DMS 273 treated with DMSO at 0.1 percent for 48 hours (cell line): ENCODE results near the gene SERPINB6.
"Not testable (repeated sequence)": the region's sequence is repeated elsewhere in the genome, so short reads cannot be mapped to it uniquely, and the experiment has no call there.

Experiments used
- DNase-seq: peaks from one replicate; lab custom pipeline; 2025; lab: John Stamatoyannopoulos, UW

Gene SERPINB6

GRCh38 chr6:2938632-2939083 is 32.7 kb downstream of the SERPINB6 start:
- DNase-seq, result no peak

DNA sequence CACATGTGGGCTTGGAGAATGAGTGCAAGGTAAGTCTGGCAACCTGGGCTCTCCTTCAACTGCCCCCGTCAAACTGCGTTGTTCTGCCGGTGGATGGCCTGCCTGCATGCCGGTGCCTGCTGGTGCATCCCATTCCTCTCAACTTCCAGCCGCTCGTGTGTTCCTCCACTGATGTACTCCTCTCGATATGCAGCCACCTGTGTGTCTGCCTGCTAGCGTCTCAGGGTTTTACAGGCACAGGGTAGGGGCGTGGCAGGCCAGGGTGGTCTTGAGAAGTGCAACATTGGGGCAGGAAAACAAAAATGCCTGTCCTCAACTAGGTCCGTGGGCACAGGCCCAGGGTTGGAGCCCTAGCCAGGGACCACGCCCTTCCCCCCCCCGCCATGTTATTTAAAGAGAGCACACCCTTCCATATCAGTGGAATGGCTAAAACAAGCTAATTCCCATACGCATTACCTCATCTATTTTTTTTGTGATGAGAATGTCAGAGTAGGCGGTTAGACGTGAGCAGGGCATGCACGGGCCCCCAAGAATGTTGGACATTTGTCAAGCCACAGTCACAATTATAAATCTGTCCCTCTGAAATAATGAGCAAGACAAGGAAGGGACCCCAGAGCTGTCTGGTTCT is 33.2 kb downstream of the SERPINB6 start:
- DNase-seq, result no peak

DNA sequence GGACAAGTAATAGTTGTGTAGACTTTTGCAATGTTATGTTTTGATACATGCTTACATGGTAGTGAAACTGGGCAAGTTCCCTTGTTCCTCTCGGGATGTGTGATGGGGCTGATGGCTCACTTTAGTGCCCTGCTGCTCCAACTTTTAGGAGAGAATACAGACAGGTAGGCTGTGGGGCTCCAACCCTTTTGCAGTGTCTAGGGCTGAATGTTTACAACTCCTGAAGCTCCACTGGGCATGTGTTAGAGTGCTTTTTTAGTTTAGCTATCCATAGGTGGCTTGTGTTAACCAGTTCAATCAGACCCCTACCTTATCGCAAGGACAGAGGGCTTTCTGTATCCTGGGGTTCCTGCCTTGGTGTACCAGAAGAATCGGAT is 33.8 kb downstream of the SERPINB6 start:
- DNase-seq, result no peak

DNA sequence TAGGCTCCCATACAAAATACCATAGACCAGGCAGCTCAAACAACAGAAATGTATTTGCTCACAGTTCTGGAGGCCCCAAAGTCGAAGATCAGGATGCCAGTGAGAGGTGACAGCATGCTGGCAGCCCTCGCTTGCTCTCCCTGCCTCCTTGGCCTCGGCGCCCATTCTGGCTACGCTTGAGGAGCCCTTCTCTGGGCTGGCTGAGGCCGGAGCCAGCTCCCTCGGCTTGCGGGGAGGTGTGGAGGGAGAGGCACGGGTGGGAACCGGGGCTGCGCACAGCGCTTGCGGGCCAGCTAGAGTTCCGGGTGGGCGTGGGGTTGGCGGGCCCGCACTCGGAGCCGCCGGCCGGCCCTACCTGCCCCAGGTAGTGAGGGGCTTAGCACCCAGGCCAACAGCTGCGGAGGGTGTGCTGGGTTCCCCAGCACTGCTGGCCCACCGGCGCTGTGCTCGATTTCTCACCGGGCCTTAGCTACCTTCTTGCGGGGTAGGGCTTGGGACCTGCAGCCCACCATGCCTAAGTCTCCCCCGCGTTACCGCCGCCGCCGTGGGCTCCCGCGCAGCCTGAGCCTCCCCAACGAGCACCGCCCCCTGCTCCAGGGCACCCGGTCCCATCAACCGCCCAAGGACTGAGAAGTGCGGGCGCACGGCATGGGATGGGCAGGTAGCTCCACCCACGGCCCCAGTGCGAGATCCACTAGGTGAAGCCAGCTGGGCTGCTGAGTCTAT is 35.6 kb downstream of the SERPINB6 start:
- no peak for DNase-seq

DNA sequence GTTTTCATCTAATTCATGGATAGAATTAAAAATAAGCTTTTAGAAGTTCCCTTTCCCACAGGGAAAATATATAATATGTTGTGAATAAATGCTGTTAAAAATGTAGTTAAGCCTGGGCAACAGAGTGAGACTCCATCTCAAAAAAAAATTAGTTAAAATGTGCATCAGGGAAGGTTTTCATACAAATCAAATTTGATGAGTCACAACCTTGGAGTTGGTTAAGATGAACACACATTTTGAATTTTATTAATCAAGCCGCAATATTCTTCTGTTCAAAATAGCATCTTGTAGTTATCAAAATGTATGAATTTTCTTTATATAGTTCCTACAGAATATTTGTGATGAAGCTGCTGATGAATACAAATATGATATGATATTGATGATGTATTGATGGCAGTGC is 37.3 kb downstream of the SERPINB6 start:
- DNase-seq, result no peak

GRCh38 chr6:2932911-2933310 is 38.5 kb downstream of the SERPINB6 start:
- not testable (repeated sequence) for DNase-seq

- peak; percentile 8 for DNase-seq
Observed at GRCh38 chr6:2931970-2932748, 39.2 kb downstream of the SERPINB6 start.

GRCh38 chr6:2931055-2931454 is 40.3 kb downstream of the SERPINB6 start:
- DNase-seq, result no peak

DNA sequence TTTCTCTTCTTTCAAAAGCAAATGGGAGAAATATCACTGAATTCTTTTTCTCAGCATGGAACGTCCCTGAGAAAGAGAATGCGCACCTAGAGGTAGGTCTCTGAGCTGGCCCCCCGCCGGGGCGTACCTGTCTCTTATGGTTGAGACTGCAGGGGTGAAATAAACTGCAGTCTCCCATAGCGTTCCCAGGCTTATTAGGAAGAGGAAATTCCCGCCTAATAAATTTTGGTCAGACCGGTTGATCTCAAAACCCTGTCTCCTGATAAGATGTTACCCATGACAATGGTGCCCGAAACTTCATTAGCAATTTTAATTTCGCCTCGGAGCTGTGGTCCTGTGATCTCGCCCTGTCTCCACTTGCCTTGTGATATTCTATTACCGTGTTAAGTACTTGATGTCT is 43.4 kb downstream of the SERPINB6 start:
- not testable (repeated sequence) for DNase-seq

DNA sequence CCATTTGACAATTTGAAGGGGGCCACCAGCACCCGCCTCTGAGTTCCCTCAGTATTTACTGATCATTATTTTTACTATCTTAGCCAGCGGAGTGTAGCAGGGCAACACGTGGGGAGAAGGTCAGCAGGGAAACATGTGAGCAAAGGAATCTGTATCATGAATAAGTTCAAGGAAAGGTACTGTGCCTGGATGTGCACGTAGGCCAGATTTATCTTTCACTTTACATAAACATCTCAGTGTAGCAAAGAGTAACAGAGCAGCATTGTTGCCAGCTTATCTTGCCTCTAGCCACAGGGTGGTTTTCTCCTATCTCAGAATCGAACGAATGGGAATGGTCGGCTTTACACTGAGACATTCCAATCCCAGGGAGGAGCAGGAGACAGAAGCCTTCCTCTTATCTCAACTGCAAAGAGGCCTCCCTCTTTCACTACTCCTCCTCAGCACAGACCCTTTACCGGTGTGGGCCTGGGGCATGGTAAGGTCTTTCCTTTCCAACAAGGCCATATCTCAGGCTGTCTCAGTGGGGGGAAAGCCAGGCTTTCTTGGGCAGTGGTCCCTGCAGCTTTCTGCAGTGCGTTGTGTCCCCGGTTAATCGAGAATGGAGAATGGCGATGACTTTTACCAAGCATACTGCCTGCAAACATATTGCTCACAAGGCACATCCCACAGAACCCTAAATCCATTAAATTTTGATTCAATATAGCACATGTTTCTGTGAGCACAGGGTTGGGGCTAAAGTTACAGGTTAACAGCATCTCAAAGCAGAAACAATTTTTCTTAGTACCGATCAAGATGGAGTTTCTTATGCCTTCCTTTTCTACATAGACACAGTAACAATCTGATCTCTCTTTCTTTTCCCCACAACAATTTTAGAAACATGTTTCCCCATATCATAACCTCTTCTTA is 45.3 kb downstream of the SERPINB6 start:
- not testable (repeated sequence) for DNase-seq

- DNase-seq, result no peak
Observed at GRCh38 chr6:2921520-2922115, 49.7 kb downstream of the SERPINB6 start.

DNA sequence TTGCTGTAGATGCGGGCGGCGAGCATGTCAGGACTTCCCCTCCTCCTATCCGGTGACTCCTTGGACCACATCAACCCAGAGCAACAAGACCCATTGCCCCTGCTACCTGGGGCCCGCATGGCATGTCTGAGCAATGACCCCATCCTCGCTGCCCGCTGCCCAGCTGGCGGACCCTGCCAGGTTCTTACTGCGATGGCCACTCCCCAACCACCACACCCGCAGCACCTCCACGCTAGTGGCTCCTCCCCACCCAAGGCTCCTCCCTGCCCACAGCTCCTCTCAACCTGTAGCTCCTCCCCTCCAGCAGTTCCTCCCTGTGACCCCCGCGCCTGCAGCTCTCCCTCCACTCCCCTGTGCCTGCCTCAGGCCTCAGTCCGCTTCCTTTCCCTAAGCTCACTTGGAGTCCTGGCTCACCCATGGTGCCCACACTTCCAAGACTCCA is 50.7 kb downstream of the SERPINB6 start:
- DNase-seq, result no peak

DNA sequence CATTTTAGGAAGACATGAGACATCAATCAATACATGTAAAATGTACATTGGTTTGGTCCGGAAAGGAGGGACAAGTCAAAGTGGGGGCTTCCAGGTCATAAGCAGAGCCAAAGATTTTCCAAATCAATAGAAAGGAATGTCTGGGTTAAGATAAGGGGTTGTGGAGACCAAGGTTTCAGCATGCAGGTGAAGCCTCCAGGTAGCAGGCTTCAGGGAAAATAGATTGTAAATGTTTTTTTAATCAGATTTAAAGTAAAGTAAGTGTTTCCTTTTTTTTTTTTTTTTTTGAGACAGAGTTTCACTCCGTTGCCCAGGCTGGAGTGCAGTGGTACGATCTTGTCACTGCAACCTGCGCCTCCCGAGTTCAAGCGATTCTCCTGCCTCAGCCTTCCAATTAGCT is 51.5 kb downstream of the SERPINB6 start:
- no peak for DNase-seq

DNA sequence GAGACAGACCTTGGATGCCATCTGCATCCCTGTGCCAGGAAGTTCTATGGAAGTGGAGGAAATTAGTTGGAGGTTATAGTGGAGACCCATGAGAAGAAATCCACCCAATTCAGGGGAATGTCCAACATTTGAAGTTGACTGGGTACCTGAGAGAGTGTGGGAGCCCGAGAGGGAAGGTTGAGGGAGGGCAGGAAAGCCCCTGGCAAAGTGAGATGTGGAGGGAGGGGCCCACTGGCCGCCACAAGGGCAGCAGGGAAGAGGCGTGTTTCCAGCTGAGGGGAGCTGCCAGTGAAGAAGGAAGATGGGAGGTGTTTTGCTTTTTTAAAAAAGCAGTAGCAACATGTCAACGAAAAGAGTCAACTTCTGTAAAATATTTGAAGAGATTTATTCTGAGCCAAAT is 52.0 kb downstream of the SERPINB6 start:
- DNase-seq, result no peak

DNA sequence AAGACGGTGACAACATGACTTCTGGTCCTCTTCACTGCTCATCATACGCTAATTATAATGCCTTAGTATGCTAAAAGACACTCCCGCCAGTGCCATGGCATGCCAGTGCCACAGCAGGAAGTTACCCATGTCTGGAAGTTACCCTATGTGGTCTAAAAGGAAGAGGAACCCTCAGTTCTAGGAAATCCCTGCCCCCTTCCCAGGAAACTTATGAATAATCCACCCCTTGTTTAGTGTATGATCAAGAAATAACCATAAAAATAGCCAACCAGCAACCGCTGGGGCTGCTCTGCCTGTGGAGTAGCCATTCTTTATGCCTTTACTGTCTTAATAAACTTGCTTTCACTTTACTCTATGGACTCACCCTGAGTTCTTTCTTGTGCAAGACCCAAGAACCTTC is 52.4 kb downstream of the SERPINB6 start:
- DNase-seq, result no peak

- no peak for DNase-seq
Observed at GRCh38 chr6:2917801-2918445, 53.4 kb downstream of the SERPINB6 start.

DNA sequence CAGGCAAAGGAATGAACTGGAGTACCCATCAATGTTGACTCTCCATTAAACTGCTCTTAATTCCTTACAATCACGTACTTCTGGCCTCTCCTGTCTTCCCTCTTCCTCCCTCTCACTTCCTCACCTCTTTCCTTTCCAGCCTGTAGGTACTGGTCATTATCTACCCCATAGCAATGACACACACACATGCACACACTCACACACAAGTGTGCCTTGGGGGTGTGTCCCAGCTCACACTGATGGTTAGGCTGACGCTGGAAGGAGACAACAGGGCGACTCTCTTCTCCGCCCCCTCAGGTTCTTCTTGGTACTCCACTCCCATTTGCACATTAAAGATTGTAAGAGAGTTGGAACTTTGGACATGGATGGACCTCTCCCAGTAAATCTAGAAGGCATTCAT is 54.3 kb downstream of the SERPINB6 start:
- DNase-seq, result no peak

GRCh38 chr6:2916158-2916925 is 55.0 kb downstream of the SERPINB6 start:
- no peak for DNase-seq

DNA sequence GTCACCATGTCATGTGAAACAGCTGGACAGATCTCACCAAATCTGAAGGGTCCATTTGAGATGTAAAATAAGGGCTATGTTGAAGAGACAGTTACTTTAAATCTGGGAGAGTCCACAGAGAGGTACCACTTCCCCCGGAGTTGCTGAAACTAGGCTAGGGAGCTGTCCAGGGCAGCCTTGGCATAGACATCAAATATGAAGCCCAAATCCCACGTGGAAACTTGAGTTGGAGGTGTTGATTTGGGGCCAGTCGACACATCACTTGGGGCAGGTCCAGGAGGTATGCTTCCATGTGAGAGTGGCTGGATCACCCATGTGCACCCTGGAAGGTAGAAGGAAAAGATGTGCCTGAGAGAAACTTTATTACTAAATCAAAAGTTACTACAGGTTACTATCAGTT is 56.2 kb downstream of the SERPINB6 start:
- DNase-seq, result no peak

- DNase-seq, result no peak
Observed at GRCh38 chr6:2914318-2914660, 57.1 kb downstream of the SERPINB6 start.
